ENCODE data around the gene NINJ1. TPM values are rescaled to one million over a fixed set of nuclear protein-coding genes. Genes with fewer than 3 reads are reported as not detected.
"Not testable (repeated sequence)": the region's sequence is repeated elsewhere in the genome, so short reads cannot be mapped to it uniquely, and the experiment has no call there.

Gene NINJ1
- total and polyA plus RNA-seq, 3 donors from 2014 or later, result 99.3 to 152 (median 148) TPM

DNA sequence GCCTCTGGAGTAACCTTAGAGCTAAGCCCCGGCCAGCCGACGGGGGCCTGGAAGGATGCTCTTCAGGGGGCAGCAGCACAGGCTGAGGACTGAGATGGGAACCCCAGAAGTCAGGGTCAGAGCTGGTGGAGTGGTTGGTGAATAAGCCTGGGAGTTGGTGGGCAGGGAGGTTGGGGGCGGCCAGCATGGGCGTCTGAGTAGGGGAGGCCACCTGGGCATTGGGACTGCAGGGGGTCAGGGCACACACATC lies 14.4 kb downstream of the NINJ1 start:
- DNase-seq, result no peak
- Histone ChIP-seq H3K36me3 (ENCODE audit: low read depth, missing control alignments) (no peaks in the 10 kb centered on the region), H3K4me1 (peaks cover 19% of the 10 kb centered on the region), H3K27ac (peak overlapping the region in 1 of 2 donors; percentile 25), H3K9me3 (no peaks in the 10 kb centered on the region), H3K4me3 (no peak overlapping the region), H3K27me3 (no peaks in the 10 kb centered on the region)
- 57% methylated on average over 4 to 5 of the region's 5 CpGs for WGBS, 2 donors
- no peak for TF ChIP-seq POLR2A (IDR thresholded peaks at IDR 0.05)
- TF ChIP-seq, protein P1, sequence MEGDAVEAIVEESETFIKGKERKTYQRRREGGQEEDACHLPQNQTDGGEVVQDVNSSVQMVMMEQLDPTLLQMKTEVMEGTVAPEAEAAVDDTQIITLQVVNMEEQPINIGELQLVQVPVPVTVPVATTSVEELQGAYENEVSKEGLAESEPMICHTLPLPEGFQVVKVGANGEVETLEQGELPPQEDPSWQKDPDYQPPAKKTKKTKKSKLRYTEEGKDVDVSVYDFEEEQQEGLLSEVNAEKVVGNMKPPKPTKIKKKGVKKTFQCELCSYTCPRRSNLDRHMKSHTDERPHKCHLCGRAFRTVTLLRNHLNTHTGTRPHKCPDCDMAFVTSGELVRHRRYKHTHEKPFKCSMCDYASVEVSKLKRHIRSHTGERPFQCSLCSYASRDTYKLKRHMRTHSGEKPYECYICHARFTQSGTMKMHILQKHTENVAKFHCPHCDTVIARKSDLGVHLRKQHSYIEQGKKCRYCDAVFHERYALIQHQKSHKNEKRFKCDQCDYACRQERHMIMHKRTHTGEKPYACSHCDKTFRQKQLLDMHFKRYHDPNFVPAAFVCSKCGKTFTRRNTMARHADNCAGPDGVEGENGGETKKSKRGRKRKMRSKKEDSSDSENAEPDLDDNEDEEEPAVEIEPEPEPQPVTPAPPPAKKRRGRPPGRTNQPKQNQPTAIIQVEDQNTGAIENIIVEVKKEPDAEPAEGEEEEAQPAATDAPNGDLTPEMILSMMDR (IDR thresholded peaks at IDR 0.05), result no peak
- intact Hi-C loops (cut with DNase I; ENCODE audit: low total_unique reads), result no loop called here

DNA sequence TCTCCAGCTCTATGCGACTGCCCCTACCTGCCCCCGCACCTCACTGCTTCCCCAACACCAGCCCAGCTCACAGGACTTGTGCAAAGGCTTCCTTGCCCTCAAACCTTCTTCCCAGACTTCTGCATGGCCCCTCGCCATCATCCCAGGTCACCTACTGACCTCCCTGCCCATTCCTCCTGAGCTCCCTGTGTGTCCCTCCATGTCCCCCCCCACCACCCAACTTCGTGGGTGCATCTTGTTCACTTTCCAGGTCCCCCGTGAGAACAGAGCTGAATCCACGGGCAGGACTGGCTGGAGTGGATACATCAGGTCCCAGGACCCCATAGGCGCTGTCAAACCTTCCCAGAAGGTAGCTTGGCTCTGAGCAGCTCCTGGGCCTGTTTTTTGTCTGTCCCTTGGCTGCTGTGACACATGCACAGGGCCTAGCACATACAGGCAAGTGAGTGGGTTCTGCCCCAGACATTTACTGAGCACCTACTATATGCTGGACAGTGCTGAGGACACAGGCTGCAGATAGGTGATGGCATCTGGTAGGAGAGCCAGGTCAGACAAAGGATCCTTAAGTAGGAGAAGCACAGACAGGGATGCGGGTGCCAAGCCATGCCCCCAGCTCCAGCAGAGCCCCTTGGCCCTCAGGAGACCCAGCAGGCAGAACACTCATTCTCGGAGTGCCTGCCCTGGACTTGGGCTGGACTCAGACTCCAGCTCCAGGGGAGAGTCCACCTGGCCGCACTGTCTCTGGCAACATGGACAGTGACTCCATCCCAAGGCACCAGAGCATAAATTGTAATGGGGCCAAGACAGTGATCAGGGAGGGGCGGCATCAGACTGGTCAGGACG lies 15.0 kb downstream of the NINJ1 start:
- TF ChIP-seq, protein P1 (IDR thresholded peaks at IDR 0.05), result no peak
- TF ChIP-seq POLR2A (IDR thresholded peaks at IDR 0.05), result no peak
- no peak for DNase-seq
- Histone ChIP-seq H3K4me3 (no peak overlapping the region), H3K36me3 (ENCODE audit: low read depth, missing control alignments) (no peaks in the 10 kb centered on the region), H3K27ac (no peak overlapping the region), H3K9me3 (no peaks in the 10 kb centered on the region), H3K27me3 (no peaks in the 10 kb centered on the region), H3K4me1 (peaks cover 19% of the 10 kb centered on the region)
- 88 to 89% methylated on average over 12 of the region's 12 CpGs for WGBS, 2 donors
- intact Hi-C loops (cut with DNase I; ENCODE audit: low total_unique reads), result no loop called here

DNA sequence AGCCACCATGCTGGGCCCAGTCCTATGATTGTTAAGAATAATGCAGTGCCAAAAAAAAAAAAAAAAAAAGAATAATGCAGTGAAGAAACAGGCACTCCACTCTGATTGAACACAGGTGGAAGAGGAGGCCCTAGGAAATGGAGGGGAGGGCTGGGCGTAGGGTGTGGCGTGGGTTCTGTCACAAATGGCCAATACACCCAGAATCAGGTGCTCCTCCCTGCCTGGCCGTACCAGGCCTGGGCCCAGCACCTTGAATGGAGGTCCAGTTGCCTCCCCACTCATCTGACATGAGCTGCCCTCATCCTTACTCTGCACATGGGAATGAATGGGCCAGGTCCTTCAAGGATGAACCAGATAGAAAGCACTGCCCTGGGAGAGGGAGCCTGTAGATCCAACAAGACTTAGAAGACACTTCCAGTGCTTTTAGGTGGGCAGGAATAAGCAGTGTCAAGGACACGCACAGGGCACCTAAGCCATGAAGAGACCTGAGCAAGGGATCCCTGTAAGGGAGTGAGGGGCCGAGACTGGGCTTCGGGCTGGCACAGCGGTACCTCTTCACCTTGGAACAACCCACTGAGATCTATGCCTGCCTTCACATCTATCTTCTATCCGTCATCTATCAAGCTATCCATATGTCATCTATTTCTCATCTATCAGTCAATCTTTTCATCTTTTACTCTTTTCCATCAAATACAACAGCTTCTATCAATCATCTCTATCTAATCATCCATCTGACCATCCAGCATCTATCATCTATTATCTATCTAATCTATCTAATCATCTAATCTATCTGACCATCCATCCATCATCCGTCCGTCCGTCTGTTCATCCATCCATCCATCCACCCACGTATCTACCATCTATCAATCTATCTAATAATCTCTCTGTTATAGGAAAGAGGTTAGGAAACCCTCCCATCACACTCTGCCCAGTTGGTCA lies 15.9 kb downstream of the NINJ1 start:
- intact Hi-C loops (cut with DNase I; ENCODE audit: low total_unique reads), result no loop called here
- DNase-seq, result no peak
- H3K36me3 ChIP-seq (ENCODE audit: low read depth, missing control alignments), result no peaks in the 10 kb centered on the region
- no peak for TF ChIP-seq POLR2A (IDR thresholded peaks at IDR 0.05)
- TF ChIP-seq, protein P1 (IDR thresholded peaks at IDR 0.05), result no peak
- H3K4me3 ChIP-seq, result no peak overlapping the region
- 94 to 95% methylated on average over 12 of the region's 12 CpGs for WGBS, 2 donors
- no peak overlapping the region for H3K27ac ChIP-seq
- H3K27me3 ChIP-seq, result no peaks in the 10 kb centered on the region
- H3K4me1 ChIP-seq, result peaks cover 19% of the 10 kb centered on the region
- no peaks in the 10 kb centered on the region for H3K9me3 ChIP-seq

DNA sequence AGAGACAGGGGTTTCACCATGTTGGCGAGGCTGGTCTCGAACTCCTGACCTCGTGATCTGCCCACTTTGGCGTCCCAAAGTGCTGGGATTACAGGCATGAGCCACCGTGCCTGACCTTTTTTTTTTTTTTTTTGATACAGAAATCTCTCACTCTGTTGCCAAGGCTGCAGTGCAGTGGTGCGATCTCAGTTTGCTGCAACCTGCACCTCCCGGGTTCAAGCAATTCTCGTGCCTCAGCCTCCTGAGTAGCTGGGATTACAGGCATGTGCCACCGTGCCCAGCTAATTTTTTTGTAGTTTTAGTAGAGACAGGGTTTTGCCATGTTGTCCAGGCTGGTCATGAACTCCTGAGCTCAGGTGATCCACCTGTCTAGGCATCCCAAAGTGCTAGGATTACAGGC lies 16.5 kb downstream of the NINJ1 start:
- intact Hi-C loops (cut with DNase I; ENCODE audit: low total_unique reads); DNase-seq; H3K27me3 ChIP-seq; H3K36me3 ChIP-seq (ENCODE audit: low read depth, missing control alignments); H3K27ac ChIP-seq; H3K4me3 ChIP-seq; H3K9me3 ChIP-seq: not testable (repeated sequence)
- 88 to 94% methylated on average over 9 of the region's 9 CpGs for WGBS, 2 donors
- peaks cover 19% of the 10 kb centered on the region for H3K4me1 ChIP-seq
